Psoas muscle (tissue), 8 donors: ENCODE measurements around the gene NUP85. TPM values are rescaled to one million over a fixed set of nuclear protein-coding genes. Genes with fewer than 3 reads are reported as not detected.
A peak's percentile ranks its signal among the peaks of the same experiment; 100 is the strongest.

Experiments used
- ATAC-seq, 4 donors: fragments of 200-7000 bp; cut with Tn5 transposase; one replicate each; pipeline ENCODE4 v1.9.1; 2020; ENCODE audit warnings: moderate library complexity in 3 of 4, mild to moderate bottlenecking in 2 of 4
- DNase-seq, 2 donors: peaks; one replicate each; pipeline ENCODE4 v3.0.0-alpha.2; 2020
- H3K27ac ChIP-seq: fragments of 200-600 bp; one replicate; pipeline ENCODE4 v1.8.0; 2022
- H3K27me3 ChIP-seq, 3 donors: fragments of 200-600 bp in 1 of 3; one replicate each; pipeline versions ENCODE4 v1.6.1 to v1.8.0; 2013 to 2022; ENCODE audit warnings: low read length in 2 of 3, mild to moderate bottlenecking in 2 of 3, moderate library complexity in 1 of 3; ENCODE audit not compliant: insufficient read depth in 3 of 3
- H3K36me3 ChIP-seq, 2 donors: fragments of 200-600 bp in 1 of 2; one replicate each; pipeline versions ENCODE4 v1.6.1 to v1.8.0; 2013 to 2022; ENCODE audit warnings: low read depth in 1 of 2, mild to moderate bottlenecking in 1 of 2, moderate library complexity in 1 of 2; ENCODE audit not compliant: insufficient read depth in 1 of 2
- H3K4me1 ChIP-seq: fragments of 200-600 bp; one replicate; pipeline ENCODE4 v1.8.0; 2022
- H3K4me3 ChIP-seq: fragments of 200-600 bp; one replicate; pipeline ENCODE4 v1.8.0; 2022; ENCODE audit warnings: mild to moderate bottlenecking
- H3K9me3 ChIP-seq: fragments of 200-600 bp; one replicate; pipeline ENCODE4 v1.8.0; 2022
- WGBS, 3 donors: extraction: QIAGEN DNeasy Blood & Tissue Kit; methylation state at CpG; one replicate each; pipeline versions ENCODE4 v1.1.6 to v1.1.7; 2013; 5-methylcytosine and 5-hydroxymethylcytosine counted together
- intact Hi-C, 2 donors: fragments of 100-400 bp; cut with DNase I; formaldehyde crosslinking; loops; one replicate each; pipeline versions ENCODE4 v1.11.0 to v1.14.2; 2022
- polyA plus RNA-seq, 3 donors: library from polyadenylated mRNA; stranded (reverse); fragments of 200-250 nt; gene quantifications; one replicate each; pipeline ENCODE4 v1.2.3, GENCODE V29; 2013
- total RNA-seq, 4 donors: library from RNA; stranded (reverse); fragmentation: NEBNext Ultra II Directional in 2 of 4; extraction: Animal tissue kit (Norgen Biotek cat#: 25700) in 2 of 4; gene quantifications; one replicate each; pipeline versions ENCODE4 v1.2.1 to v1.2.4, GENCODE V29; 2021 to 2023
- TF ChIP-seq, protein P1 (sequence below): fragments of 200-600 bp; IDR thresholded peaks from one replicate; pipeline ENCODE4 v1.8.0; 2022; ENCODE audit warnings: antibody characterized with exemption
- donor health status: healthy with polysubstance abuse.
- donor health status: DM: no; HTN: no; CAD: no; lungs with moderate emphysema.
- donor health status: Bipolar disorder and iron deficiency.
- donor health status: healthy.
- donor health status: DM: yes; HTN: yes; CAD: no.
- donor health status: DM: no; HTN: no; CAD: no.
- donor health status: DM: no; HTN: no; CAD: no.
- donor health status: DM: yes; HTN: yes; CAD: no.

Gene NUP85
- total and polyA plus RNA-seq, 7 donors = 15.1 to 32.9 (median 21.3) TPM

GRCh38 chr17:75244133-75244866 is 38.8 kb downstream of the NUP85 start:
- H3K4me1 ChIP-seq = peaks cover 10% of the 10 kb centered on the region
- no peak overlapping the region for H3K4me3 ChIP-seq
- H3K27ac ChIP-seq = no peak overlapping the region
- TF ChIP-seq, protein P1, sequence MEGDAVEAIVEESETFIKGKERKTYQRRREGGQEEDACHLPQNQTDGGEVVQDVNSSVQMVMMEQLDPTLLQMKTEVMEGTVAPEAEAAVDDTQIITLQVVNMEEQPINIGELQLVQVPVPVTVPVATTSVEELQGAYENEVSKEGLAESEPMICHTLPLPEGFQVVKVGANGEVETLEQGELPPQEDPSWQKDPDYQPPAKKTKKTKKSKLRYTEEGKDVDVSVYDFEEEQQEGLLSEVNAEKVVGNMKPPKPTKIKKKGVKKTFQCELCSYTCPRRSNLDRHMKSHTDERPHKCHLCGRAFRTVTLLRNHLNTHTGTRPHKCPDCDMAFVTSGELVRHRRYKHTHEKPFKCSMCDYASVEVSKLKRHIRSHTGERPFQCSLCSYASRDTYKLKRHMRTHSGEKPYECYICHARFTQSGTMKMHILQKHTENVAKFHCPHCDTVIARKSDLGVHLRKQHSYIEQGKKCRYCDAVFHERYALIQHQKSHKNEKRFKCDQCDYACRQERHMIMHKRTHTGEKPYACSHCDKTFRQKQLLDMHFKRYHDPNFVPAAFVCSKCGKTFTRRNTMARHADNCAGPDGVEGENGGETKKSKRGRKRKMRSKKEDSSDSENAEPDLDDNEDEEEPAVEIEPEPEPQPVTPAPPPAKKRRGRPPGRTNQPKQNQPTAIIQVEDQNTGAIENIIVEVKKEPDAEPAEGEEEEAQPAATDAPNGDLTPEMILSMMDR = no peak
- intact Hi-C loops = no loop called here
- H3K9me3 ChIP-seq = no peaks in the 10 kb centered on the region
- no peaks in the 10 kb centered on the region for H3K27me3 ChIP-seq
- DNase-seq = no peak
- WGBS, 3 donors = 81 to 90% (median 84%) methylated on average over 22 of the region's 22 CpGs
- ATAC-seq = no peak
- H3K36me3 ChIP-seq = peaks cover 0 to 83% of the 10 kb centered on the region in 2 donors

DNA sequence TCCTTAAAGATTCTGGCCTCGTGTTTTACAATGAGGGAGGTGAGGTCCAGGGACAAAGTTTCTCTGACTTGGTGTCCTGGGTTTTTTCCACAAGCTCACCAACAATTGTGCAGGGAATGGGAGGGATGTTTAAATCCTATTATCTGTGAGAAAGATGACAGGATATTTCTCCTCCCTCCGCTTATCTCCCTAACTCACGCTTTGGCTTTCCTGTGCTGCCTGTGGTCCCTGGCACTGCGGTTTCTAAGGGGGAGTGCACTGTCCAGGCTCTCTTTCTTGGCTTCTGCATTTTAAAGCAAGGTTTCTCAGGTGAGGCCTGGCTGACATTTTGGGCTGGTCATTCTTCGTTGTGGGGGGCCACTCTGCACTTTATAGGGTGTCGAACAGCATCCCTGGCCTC is 39.5 kb downstream of the NUP85 start:
- peaks cover 16% of the 10 kb centered on the region for H3K4me1 ChIP-seq
- H3K9me3 ChIP-seq = no peaks in the 10 kb centered on the region
- DNase-seq (no peak), ATAC-seq (no peak)
- H3K36me3 ChIP-seq = peaks cover 0 to 76% of the 10 kb centered on the region in 2 donors
- no peak overlapping the region for H3K4me3 ChIP-seq
- no peaks in the 10 kb centered on the region for H3K27me3 ChIP-seq
- no peak overlapping the region for H3K27ac ChIP-seq
- intact Hi-C loops = no loop called here
- 87 to 93% (median 91%) methylated on average over 6 of the region's 6 CpGs for WGBS, 3 donors
- TF ChIP-seq, protein P1 = no peak

DNA sequence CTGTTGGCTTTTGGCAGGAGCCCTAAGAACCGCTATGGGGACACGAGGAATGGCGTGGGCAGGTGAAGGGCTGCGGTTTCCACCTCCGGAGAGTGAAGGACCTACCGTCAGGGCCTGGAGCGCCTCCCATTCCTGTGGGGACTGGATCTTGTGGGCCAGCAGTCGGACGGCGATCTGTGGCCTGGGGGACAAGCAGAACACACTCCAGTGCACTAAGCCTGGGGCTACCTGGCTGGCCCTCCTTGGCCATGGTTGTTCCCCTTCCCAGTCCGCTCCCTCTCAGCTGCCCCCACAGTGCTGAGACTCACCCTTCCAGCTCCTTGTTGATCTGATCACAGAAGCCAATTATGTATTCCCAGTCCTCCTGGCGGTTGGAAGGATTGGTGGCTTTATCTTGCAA is 40.9 kb downstream of the NUP85 start:
- no peaks in the 10 kb centered on the region for H3K27me3 ChIP-seq
- no peak overlapping the region for H3K27ac ChIP-seq
- no peak for ATAC-seq
- peaks cover 25% of the 10 kb centered on the region for H3K4me1 ChIP-seq
- H3K36me3 ChIP-seq = peaks cover 0 to 62% of the 10 kb centered on the region in 2 donors
- no peaks in the 10 kb centered on the region for H3K9me3 ChIP-seq
- no peak for DNase-seq
- H3K4me3 ChIP-seq = no peak overlapping the region
- 90 to 93% (median 91%) methylated on average over 9 to 12 of the region's 12 CpGs for WGBS, 3 donors
- TF ChIP-seq, protein P1 = no peak
- intact Hi-C loops = no loop called here

- Histone ChIP-seq H3K4me3 (no peak overlapping the region), H3K36me3 (peaks cover 0 to 30% of the 10 kb centered on the region in 2 donors), H3K27ac (peak overlapping the region; percentile 49), H3K4me1 (peaks cover 17% of the 10 kb centered on the region), H3K27me3 (no peaks in the 10 kb centered on the region), H3K9me3 (no peaks in the 10 kb centered on the region)
- DNase-seq (no peak), ATAC-seq (no peak)
- 51 to 65% (median 54%) methylated on average over 4 of the region's 4 CpGs for whole genome bisulfite sequencing, 3 donors
- intact Hi-C loops = no loop called here
- TF ChIP-seq, protein P1 = no peak
Measured at GRCh38 chr17:75249564-75249963, 44.1 kb downstream of the NUP85 start.
